Kidney epithelial cell (primary cell): Measurements from ENCODE around the gene VWA5B1. TPM values are rescaled to one million over a fixed set of nuclear protein-coding genes. Genes with fewer than 3 reads are reported as not detected.

Source experiments
- DNase-seq: peaks from one replicate; pipeline ENCODE4 v3.0.0-alpha.2; 2010; ENCODE audit warnings: low read depth
- H3K27me3 ChIP-seq: 2 replicates; pipeline ENCODE4 v1.6.0; 2011; ENCODE audit warnings: low read length; ENCODE audit not compliant: control insufficient read depth, insufficient read depth
- H3K36me3 ChIP-seq: 2 replicates; pipeline ENCODE4 v1.5.1; 2011; ENCODE audit warnings: low read length; ENCODE audit not compliant: control insufficient read depth, insufficient read depth
- H3K4me3 ChIP-seq: 2 replicates; pipeline ENCODE4 v1.5.1; 2011; ENCODE audit warnings: low read depth, mild to moderate bottlenecking, control low read depth, low read length
- total RNA-seq: library from RNA; depleted of rRNA; stranded (reverse); fragments of >200 nt; gene quantifications from 2 replicates; pipeline ENCODE4 v1.2.3, GENCODE V29; 2015
- TF ChIP-seq, protein P1 (sequence below): IDR thresholded peaks from 2 replicates; pipeline ENCODE4 v1.5.1; 2011; ENCODE audit warnings: mild to moderate bottlenecking, moderate library complexity, low read length, control low read depth, inconsistent platforms; ENCODE audit not compliant: insufficient read depth, poor library complexity, severe bottlenecking

VWA5B1 gene
- total RNA-seq, 1 donor from 2014 or later, result not detected

DNA sequence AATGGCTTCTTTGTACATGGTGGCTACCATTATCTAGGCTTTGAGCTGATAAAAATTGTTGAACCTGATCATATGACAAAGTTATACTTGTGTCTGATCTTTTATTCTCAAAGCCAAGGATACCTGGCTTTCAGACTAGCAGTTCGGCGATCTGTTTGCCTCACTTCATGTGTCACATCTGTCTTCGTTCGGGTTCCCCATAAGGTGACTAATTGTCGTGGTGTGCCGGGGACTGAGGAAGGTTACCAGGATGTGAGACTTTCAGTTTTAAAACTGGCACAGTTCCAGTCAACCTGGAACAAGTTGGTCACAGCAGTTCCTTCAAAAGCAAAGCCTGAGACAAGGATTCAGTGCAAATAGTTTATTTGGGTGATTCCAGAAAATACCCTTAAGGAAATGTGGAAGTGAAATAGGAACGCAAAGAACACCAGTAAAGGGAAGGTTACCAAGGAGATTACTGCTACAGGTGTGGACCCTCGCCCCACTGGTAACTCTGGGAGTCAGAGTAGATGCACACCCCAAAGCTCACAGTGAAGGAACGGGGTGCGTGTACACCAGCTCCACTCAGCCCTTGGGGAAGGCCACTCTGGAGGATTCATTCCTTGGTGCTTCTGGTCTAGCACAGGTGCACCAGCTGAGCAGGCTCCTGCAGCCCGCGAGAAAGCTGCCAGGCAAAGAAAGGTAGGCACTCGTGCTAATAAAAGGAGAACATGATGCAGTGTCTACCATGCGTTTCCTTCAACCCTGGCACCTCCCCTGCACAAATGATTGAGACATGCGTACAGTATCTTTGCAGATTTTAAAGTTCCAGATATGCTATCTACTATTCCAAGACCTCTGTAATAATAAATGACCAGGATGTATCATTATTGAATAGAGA is 69.0 kb downstream of the VWA5B1 start:
- TF ChIP-seq, protein P1, sequence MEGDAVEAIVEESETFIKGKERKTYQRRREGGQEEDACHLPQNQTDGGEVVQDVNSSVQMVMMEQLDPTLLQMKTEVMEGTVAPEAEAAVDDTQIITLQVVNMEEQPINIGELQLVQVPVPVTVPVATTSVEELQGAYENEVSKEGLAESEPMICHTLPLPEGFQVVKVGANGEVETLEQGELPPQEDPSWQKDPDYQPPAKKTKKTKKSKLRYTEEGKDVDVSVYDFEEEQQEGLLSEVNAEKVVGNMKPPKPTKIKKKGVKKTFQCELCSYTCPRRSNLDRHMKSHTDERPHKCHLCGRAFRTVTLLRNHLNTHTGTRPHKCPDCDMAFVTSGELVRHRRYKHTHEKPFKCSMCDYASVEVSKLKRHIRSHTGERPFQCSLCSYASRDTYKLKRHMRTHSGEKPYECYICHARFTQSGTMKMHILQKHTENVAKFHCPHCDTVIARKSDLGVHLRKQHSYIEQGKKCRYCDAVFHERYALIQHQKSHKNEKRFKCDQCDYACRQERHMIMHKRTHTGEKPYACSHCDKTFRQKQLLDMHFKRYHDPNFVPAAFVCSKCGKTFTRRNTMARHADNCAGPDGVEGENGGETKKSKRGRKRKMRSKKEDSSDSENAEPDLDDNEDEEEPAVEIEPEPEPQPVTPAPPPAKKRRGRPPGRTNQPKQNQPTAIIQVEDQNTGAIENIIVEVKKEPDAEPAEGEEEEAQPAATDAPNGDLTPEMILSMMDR, result no peak
- H3K4me3 ChIP-seq, result no peak overlapping the region
- no peak for DNase-seq
- H3K36me3 ChIP-seq, result no peaks in the 10 kb centered on the region
- H3K27me3 ChIP-seq, result peaks cover 14% of the 10 kb centered on the region

DNA sequence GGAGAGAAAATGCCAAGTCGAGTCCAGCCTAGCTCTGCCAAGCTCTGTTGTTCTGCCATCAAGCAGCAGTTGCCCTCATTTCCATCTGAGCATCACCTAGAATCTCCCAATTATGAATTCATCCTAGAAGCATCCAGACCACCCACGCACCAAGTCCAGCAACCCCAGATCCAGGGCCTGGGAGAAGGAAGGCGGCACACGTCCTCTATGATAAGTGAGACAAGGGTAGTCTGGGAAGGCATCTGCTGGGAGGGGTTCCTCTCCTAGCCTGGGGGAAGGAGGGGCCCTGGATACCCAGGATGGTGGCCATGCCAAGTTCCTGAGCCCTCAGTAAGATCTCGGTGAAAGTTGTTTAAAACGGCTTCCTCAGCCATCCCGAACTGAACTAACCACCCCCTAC is 70.7 kb downstream of the VWA5B1 start:
- Histone ChIP-seq H3K27me3 (peaks cover 29% of the 10 kb centered on the region), H3K4me3 (no peak overlapping the region), H3K36me3 (no peaks in the 10 kb centered on the region)
- TF ChIP-seq, protein P1, result no peak
- DNase-seq, result no peak

DNA sequence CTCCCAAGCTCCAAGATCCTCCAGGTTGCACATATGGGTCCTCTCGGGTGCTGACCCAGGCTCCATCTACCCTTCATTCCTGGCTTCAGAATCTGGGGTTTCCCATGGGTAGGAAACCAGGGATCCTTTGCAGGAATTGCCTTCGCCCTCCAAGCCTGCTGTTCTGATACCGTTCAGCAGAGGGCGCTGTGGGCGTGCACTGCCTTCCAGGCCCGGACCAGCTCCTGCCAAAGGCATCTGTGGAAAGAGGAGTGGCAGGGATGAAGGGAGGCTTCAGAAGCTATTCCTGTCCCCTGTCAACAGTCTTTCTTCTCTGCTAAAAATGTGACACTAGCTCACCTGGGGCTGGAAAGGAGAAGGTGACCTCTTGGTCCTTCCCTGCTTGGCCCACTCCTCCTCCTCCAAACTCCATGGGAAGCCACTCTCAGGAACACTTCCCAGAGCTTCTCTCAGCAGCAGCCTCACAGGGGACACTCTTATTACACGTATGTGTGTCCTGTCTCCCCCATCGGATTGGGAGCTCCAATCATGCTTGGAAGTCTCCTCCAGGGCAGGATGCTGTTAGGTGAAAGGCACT is 71.2 kb downstream of the VWA5B1 start:
- TF ChIP-seq, protein P1, result peak; percentile 77
- Histone ChIP-seq H3K4me3 (no peak overlapping the region), H3K27me3 (peaks cover 34% of the 10 kb centered on the region), H3K36me3 (no peaks in the 10 kb centered on the region)
- no peak for DNase-seq

DNA sequence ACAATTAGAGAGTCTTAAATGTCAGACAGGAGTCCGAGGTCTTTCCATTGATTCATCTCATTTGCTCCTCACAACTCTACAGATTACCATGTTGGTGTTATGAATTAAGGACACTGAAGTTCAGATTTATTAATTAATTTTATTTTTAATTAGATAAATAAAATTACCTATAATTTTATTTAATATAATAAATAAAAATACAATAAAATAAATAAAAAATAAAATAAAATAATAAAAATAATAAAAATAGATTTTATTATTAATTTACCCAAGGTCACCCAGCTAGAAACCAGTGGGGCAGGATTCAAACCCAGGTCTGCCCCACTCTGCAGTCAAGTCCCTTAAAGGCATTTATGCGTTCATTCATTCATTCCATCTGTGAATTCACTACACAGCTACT is 72.2 kb downstream of the VWA5B1 start:
- TF ChIP-seq, protein P1, result no peak

GRCh38 chr1:20365421-20366055 is 74.9 kb downstream of the VWA5B1 start:
- Histone ChIP-seq H3K4me3 (no peak overlapping the region), H3K36me3 (no peaks in the 10 kb centered on the region), H3K27me3 (peaks cover 42% of the 10 kb centered on the region)
- DNase-seq, result no peak
- TF ChIP-seq, protein P1, result no peak

More for the DNA sequence above, 72.2 kb downstream of the VWA5B1 start:
- Histone ChIP-seq H3K36me3 (no peaks in the 10 kb centered on the region), H3K4me3 (no peak overlapping the region), H3K27me3 (peaks cover 44% of the 10 kb centered on the region)
- DNase-seq, result no peak
